Thymus (tissue), 11 donors: Measurements from ENCODE around the gene PSIP1. TPM values are rescaled to one million over a fixed set of nuclear protein-coding genes. Genes with fewer than 3 reads are reported as not detected.

ENCODE experiments used
- DNase-seq, 9 donors: peaks; one replicate each; pipeline ENCODE4 v3.0.0-alpha.2; 2013; ENCODE audit warnings: low spot score in 9 of 9, low read depth in 6 of 9, missing footprints in 1 of 9
- H3K27ac ChIP-seq, 2 donors: one replicate each; pipeline ENCODE4 v1.5.1; 2013; ENCODE audit warnings: control low read depth in 1 of 2, low read depth in 1 of 2, low read length in 1 of 2, mild to moderate bottlenecking in 1 of 2, moderate library complexity in 1 of 2
- H3K27me3 ChIP-seq, 2 donors: one replicate each; pipeline ENCODE4 v1.5.1; 2013; ENCODE audit warnings: low read length in 1 of 2; ENCODE audit not compliant: control insufficient read depth in 2 of 2, insufficient read depth in 1 of 2
- H3K36me3 ChIP-seq, 2 donors: one replicate each; pipeline ENCODE4 v1.5.1; 2013; ENCODE audit warnings: low read length in 1 of 2, mild to moderate bottlenecking in 1 of 2, moderate library complexity in 1 of 2; ENCODE audit not compliant: control insufficient read depth in 2 of 2, insufficient read depth in 2 of 2
- H3K4me1 ChIP-seq, 2 donors: one replicate each; pipeline ENCODE4 v1.5.1; 2013; ENCODE audit warnings: low read length in 2 of 2; ENCODE audit not compliant: control insufficient read depth in 2 of 2, insufficient read depth in 2 of 2
- H3K4me3 ChIP-seq, 2 donors: one replicate each; pipeline ENCODE4 v1.5.1; 2013; ENCODE audit warnings: low read length in 2 of 2, control low read depth in 1 of 2, mild to moderate bottlenecking in 1 of 2
- H3K9me3 ChIP-seq, 2 donors: one replicate each; pipeline ENCODE4 v1.5.1; 2013; ENCODE audit warnings: low read length in 1 of 2, mild to moderate bottlenecking in 1 of 2; ENCODE audit not compliant: control insufficient read depth in 2 of 2, insufficient read depth in 1 of 2
- WGBS: extraction: QIAGEN DNeasy Blood & Tissue Kit; methylation state at CpG from one replicate; pipeline ENCODE4 v1.1.7; 2013; 5-methylcytosine and 5-hydroxymethylcytosine counted together
- polyA plus RNA-seq: library from polyadenylated mRNA; stranded (reverse); fragments of 200-250 nt; gene quantifications from one replicate; pipeline ENCODE4 v1.2.3, GENCODE V29; 2013
- total RNA-seq: library from RNA; stranded (reverse); fragments of 120-200 nt; gene quantifications from one replicate; pipeline ENCODE4 v1.2.4, GENCODE V29; 2013
- donor health status: healthy.

Gene PSIP1
- total and polyA plus RNA-seq, 2 donors: 116 to 170 TPM

DNA sequence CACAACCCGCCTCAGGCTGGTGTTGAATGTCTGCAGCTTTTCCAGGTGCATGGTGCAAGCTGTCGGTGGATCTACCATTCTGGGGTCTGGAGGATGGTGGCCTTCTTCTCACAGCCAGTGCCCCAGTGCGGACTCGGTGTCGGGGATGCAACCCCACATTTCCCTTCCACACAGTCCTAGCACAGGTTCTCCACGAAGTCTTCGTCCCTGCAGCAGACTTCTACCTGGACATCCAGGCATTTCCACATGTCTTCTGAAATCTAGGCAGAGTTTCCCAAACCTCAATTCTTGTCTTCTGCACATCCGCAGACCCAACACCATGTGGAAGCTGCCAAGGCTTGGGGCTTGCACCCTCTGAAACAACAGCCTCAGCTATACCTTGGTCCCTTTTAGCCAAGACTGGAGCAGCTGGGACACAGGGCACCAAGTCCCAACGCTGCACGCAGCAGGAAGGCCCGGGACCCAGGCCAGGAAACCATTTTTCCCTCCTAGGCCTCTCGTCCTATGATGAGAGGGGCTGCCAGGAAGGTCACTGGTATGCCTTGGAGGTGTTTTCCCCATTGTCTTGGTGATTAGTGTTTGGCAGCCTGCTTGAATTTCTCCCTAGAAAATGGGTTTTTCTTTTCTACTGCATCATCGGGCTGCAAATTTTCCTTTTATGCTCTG lies 18.2 kb downstream of the PSIP1 start:
- H3K4me3 ChIP-seq: no peak overlapping the region
- H3K9me3 ChIP-seq: peaks cover 0 to 7% of the 10 kb centered on the region in 2 donors
- WGBS: 96% methylated on average over 13 of the region's 13 CpGs
- H3K36me3 ChIP-seq: peaks cover 20 to 64% of the 10 kb centered on the region in 2 donors
- H3K27me3 ChIP-seq: no peaks in the 10 kb centered on the region
- DNase-seq: no peak
- H3K4me1 ChIP-seq: no peaks in the 10 kb centered on the region
- no peak overlapping the region for H3K27ac ChIP-seq

DNA sequence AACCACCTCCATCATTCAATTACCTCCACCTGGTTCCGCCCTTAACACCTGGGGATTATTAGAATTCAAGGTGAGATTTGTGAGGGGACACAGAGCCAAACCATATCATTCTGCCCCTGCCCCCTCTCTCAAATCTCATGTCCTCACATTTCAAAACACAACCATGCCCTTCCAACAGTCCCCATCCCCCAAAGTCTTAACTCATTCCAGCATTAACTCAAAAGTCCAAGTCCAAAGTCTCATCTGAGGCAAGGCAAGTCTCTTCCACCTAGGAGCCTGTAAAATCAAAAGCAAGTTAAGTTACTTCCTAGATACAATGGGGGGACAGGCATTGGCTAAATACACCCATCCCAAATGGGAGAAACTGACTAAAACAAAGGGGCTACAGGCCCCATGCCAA lies 18.8 kb downstream of the PSIP1 start:
- Histone ChIP-seq H3K27me3 (no peaks in the 10 kb centered on the region), H3K4me1 (no peaks in the 10 kb centered on the region), H3K9me3 (peaks cover 0 to 7% of the 10 kb centered on the region in 2 donors), H3K27ac (no peak overlapping the region), H3K4me3 (no peak overlapping the region), H3K36me3 (peaks cover 20 to 71% of the 10 kb centered on the region in 2 donors)
- 100% methylated on average over 1 of the region's 1 CpG for WGBS
- DNase-seq: no peak

DNA sequence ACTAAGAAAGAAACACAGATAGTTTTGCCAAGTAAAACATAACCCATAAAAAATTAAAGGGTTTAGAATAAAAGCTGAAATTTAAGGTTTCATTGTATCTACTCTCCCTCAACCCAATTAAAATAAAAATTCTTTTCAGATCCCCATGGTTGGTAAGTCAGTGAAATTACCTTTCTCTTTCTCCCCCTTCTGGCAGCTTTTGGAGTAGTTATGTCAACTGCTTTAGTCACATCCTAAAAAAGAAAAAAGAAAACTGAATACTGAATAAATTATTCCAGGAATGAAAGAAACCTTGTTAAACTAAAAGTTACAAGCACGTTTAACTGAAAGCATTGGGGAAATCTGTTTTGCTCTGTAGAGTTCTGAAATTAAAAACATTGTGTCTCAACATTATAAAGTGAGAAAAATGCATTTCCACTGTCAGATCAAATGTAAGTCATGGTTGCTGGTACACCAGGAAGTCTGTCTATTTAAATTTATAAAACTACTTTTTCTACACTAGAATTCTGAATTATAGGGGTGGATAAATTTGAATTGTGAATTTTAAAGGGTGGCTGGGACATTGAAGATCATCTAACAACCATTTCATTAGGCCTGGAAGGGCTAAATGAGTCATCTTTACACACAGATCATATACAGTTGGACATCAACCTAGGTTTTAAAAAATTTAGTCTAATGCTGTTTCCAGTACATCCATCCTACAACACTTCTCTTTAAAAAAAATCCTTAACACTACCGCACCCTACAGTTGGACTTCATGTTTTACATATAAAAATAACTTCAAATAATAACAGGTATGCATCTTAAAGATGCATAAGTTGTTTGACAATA lies 24.7 kb downstream of the PSIP1 start:
- peaks cover 21 to 81% of the 10 kb centered on the region in 2 donors for H3K36me3 ChIP-seq
- WGBS: 93% methylated on average over 2 of the region's 2 CpGs
- no peaks in the 10 kb centered on the region for H3K27me3 ChIP-seq
- DNase-seq: peak in 3 of 9 donors; percentile 18 to 50 (median 26)
- H3K4me1 ChIP-seq: peaks cover 0 to 2% of the 10 kb centered on the region in 2 donors
- H3K27ac ChIP-seq: no peak overlapping the region
- H3K9me3 ChIP-seq: no peaks in the 10 kb centered on the region
- H3K4me3 ChIP-seq: no peak overlapping the region

DNA sequence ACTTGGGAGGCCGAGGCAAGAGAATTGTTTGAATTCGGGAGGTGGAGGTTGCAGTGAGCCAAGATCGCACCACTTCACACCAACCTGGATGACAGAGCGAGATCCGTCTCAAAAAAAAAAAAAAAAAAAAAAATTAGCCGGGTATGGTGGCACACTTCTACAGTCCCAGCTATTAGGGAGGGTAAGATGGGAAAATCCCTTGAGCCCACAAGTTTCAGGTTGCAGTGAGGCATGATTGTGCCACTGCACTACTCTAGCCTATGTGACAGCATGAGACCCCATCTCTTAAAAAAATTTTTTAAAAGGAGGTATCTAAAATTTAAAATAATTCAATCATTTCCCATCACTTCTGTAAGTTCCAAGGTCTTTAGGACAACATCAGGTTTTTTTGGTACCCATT lies 26.0 kb downstream of the PSIP1 start:
- peaks cover 0 to 2% of the 10 kb centered on the region in 2 donors for H3K4me1 ChIP-seq
- no peak overlapping the region for H3K27ac ChIP-seq
- no peak overlapping the region for H3K4me3 ChIP-seq
- WGBS: 94% methylated on average over 6 of the region's 6 CpGs
- H3K9me3 ChIP-seq: no peaks in the 10 kb centered on the region
- no peak for DNase-seq
- H3K36me3 ChIP-seq: peaks cover 21 to 87% of the 10 kb centered on the region in 2 donors
- H3K27me3 ChIP-seq: no peaks in the 10 kb centered on the region

DNA sequence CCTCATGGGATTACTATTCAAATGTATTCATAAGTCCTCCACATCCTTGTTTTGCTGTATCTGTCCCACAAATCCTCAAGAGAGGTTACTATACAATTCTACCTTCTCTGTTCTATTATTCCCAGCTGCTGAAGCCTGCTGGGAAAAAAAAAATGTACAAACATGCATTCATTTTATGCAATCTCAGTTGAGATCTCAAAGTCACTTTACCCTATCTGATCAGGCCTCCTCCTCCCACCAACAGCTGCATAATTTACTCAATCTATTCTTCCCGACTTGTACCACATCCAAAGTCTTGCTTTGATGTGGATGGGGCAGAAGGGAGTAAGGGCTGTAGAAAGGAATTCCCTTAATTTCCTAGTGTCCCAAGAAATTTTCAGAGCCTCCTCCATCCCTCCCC lies 28.6 kb downstream of the PSIP1 start:
- peaks cover 19 to 77% of the 10 kb centered on the region in 2 donors for H3K36me3 ChIP-seq
- 58% methylated on average over 1 of the region's 1 CpG for WGBS

DNA sequence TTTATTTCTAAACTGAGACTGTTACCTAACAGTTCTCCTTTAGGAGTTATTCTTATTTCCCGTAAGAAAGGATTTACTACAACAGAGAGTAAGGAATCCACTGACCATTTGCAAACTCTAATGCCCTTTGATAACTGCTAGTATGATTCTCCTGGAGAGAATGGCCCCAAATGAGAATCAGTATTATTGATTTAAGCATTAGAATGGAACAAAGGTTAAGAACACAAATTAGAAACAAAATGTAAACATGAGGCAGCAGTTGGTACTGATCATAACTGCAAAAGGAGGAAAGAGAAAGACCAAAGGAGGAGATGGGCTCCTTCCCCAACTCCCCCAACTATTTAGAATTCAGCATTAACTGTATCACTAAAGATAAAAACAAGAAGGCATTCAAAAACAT lies 30.7 kb downstream of the PSIP1 start:
- Histone ChIP-seq H3K27ac (no peak overlapping the region), H3K36me3 (peaks cover 27 to 80% of the 10 kb centered on the region in 2 donors), H3K4me1 (peaks cover 0 to 2% of the 10 kb centered on the region in 2 donors), H3K4me3 (no peak overlapping the region), H3K9me3 (no peaks in the 10 kb centered on the region), H3K27me3 (no peaks in the 10 kb centered on the region)
- 96% methylated on average over 1 of the region's 1 CpG for WGBS
- DNase-seq: no peak

More for the DNA sequence above, 28.6 kb downstream of the PSIP1 start:
- Histone ChIP-seq H3K4me1 (peaks cover 0 to 2% of the 10 kb centered on the region in 2 donors), H3K9me3 (no peaks in the 10 kb centered on the region), H3K4me3 (no peak overlapping the region), H3K27ac (no peak overlapping the region), H3K27me3 (no peaks in the 10 kb centered on the region)
- DNase-seq: peak in 2 of 9 donors; percentile 4 to 19

DNA sequence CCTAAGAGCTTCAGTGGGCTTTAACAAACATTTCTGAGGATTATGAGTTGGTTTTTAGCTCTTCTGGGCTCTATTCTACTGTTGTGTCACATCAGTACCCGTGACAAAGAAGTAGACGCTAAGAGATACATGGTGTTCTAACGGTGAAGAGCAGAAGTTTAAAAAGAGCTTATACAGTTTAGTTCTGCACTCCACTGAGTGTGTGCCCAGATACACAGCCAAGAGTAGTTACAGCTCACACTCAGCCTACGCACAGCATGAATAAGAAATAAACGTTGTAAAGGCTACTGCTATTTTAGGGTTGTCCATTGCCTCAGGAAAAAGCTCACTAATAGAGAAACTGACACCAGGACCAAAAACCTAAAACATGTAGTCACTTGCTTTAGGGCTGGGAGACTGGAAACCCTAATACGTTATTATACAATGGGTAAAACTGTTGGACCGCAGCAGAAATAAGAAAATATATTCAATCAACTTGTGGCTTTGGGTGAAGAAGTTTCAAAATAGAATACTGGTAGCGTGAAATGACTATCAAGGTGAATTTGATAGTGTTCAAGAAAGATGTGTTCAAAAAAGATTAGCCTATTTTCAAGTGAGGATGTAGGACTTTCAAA lies 34.7 kb downstream of the PSIP1 start:
- Histone ChIP-seq H3K36me3 (peaks cover 20 to 81% of the 10 kb centered on the region in 2 donors), H3K27ac (no peak overlapping the region), H3K27me3 (no peaks in the 10 kb centered on the region), H3K4me1 (no peaks in the 10 kb centered on the region), H3K4me3 (no peak overlapping the region), H3K9me3 (no peaks in the 10 kb centered on the region)
- WGBS: 96% methylated on average over 8 of the region's 8 CpGs
- no peak for DNase-seq

DNA sequence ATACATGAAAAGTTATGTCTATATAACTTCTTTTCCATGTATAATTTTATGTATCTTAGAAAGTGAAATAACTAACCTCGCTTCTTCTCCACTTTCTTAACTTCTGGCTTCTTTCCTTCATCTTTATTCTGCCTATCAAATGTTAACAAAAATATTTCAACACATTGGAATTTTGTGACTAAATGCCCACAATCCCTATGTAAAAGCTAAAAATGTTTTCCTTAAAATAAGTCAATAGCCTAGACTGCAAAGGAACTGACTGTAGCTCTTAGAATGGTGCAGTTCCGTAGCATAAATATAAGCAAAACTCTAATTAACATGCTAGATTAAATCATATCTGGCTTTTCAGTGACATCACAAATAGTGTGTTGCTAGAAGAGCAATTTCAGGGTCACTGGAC lies 40.9 kb downstream of the PSIP1 start:
- DNase-seq: no peak
- Histone ChIP-seq H3K4me1 (no peaks in the 10 kb centered on the region), H3K27ac (no peak overlapping the region), H3K27me3 (no peaks in the 10 kb centered on the region), H3K36me3 (peaks cover 20 to 85% of the 10 kb centered on the region in 2 donors), H3K9me3 (no peaks in the 10 kb centered on the region), H3K4me3 (no peak overlapping the region)
- 97% methylated on average over 2 of the region's 2 CpGs for WGBS

DNA sequence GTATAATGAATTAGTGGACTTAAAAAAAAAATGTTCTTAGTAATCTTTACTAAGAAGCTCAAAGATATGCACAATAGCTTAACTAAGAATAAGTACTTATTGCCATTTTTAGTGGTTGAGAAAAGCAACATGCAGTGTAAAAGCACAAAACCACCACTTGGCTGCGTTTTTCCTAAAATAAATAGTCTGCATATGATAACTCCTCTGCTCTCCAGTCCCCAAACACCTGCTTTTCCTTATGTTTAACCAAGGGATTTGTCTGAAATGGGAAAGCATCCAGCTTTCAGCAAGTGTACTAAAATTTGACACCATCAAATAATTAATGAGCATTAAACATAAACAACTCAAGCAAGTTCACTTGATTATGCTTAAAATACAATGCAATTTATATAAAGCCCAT lies 41.4 kb downstream of the PSIP1 start:
- 96% methylated on average over 1 of the region's 1 CpG for WGBS
- Histone ChIP-seq H3K4me3 (no peak overlapping the region), H3K36me3 (peaks cover 20 to 86% of the 10 kb centered on the region in 2 donors), H3K4me1 (no peaks in the 10 kb centered on the region), H3K27me3 (no peaks in the 10 kb centered on the region), H3K9me3 (no peaks in the 10 kb centered on the region), H3K27ac (no peak overlapping the region)
- no peak for DNase-seq
